Measurements from ENCODE around the gene LRRC74B. TPM values are rescaled to one million over a fixed set of nuclear protein-coding genes. Genes with fewer than 3 reads are reported as not detected.

Gene LRRC74B
- total RNA-seq, 4 donors from 2014 or later, result not detected

GRCh38 chr22:21103633-21104032, 57.9 kb downstream of the LRRC74B start:
- Histone ChIP-seq H3K4me1 (no peaks in the 10 kb centered on the region), H3K4me3 (no peak overlapping the region), H3K36me3 (no peaks in the 10 kb centered on the region), H3K27me3 (no peaks in the 10 kb centered on the region), H3K27ac (no peak overlapping the region), H3K9me3 (no peaks in the 10 kb centered on the region)
- DNase-seq, result no peak
- TF ChIP-seq POLR2A (IDR thresholded peaks at IDR 0.05), result no peak
- TF ChIP-seq, protein P1, sequence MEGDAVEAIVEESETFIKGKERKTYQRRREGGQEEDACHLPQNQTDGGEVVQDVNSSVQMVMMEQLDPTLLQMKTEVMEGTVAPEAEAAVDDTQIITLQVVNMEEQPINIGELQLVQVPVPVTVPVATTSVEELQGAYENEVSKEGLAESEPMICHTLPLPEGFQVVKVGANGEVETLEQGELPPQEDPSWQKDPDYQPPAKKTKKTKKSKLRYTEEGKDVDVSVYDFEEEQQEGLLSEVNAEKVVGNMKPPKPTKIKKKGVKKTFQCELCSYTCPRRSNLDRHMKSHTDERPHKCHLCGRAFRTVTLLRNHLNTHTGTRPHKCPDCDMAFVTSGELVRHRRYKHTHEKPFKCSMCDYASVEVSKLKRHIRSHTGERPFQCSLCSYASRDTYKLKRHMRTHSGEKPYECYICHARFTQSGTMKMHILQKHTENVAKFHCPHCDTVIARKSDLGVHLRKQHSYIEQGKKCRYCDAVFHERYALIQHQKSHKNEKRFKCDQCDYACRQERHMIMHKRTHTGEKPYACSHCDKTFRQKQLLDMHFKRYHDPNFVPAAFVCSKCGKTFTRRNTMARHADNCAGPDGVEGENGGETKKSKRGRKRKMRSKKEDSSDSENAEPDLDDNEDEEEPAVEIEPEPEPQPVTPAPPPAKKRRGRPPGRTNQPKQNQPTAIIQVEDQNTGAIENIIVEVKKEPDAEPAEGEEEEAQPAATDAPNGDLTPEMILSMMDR (IDR thresholded peaks at IDR 0.05), result no peak

GRCh38 chr22:21104126-21104691, 58.5 kb downstream of the LRRC74B start:
- H3K27ac ChIP-seq, result no peak overlapping the region
- H3K27me3 ChIP-seq, result no peaks in the 10 kb centered on the region
- no peaks in the 10 kb centered on the region for H3K9me3 ChIP-seq
- no peaks in the 10 kb centered on the region for H3K4me1 ChIP-seq
- DNase-seq, result no peak
- H3K4me3 ChIP-seq, result no peak overlapping the region
- TF ChIP-seq POLR2A (IDR thresholded peaks at IDR 0.05), result no peak
- TF ChIP-seq, protein P1 (IDR thresholded peaks at IDR 0.05), result no peak
- no peaks in the 10 kb centered on the region for H3K36me3 ChIP-seq

GRCh38 chr22:21105294-21105693, 59.5 kb downstream of the LRRC74B start:
- Histone ChIP-seq H3K36me3 (no peaks in the 10 kb centered on the region), H3K27me3 (no peaks in the 10 kb centered on the region), H3K9me3 (no peaks in the 10 kb centered on the region), H3K4me3 (no peak overlapping the region), H3K4me1 (no peaks in the 10 kb centered on the region), H3K27ac (no peak overlapping the region)
- TF ChIP-seq, protein P1 (IDR thresholded peaks at IDR 0.05), result no peak
- TF ChIP-seq POLR2A (IDR thresholded peaks at IDR 0.05), result no peak
- no peak for DNase-seq

GRCh38 chr22:21106000-21106399, 60.3 kb downstream of the LRRC74B start:
- no peak for TF ChIP-seq POLR2A (IDR thresholded peaks at IDR 0.05)
- TF ChIP-seq, protein P1 (IDR thresholded peaks at IDR 0.05), result no peak
- no peaks in the 10 kb centered on the region for H3K36me3 ChIP-seq
- DNase-seq, result no peak

GRCh38 chr22:21108379-21109115, 62.8 kb downstream of the LRRC74B start:
- Histone ChIP-seq H3K9me3 (no peaks in the 10 kb centered on the region), H3K36me3 (no peaks in the 10 kb centered on the region), H3K4me3 (no peak overlapping the region), H3K4me1 (no peaks in the 10 kb centered on the region), H3K27me3 (no peaks in the 10 kb centered on the region), H3K27ac (no peak overlapping the region)
- TF ChIP-seq, protein P1 (IDR thresholded peaks at IDR 0.05), result no peak
- TF ChIP-seq POLR2A (IDR thresholded peaks at IDR 0.05), result no peak
- DNase-seq, result no peak

More at GRCh38 chr22:21106000-21106399, 60.3 kb downstream of the LRRC74B start:
- H3K4me1 ChIP-seq, result no peaks in the 10 kb centered on the region
- no peaks in the 10 kb centered on the region for H3K9me3 ChIP-seq
- no peak overlapping the region for H3K4me3 ChIP-seq
- no peak overlapping the region for H3K27ac ChIP-seq
- no peaks in the 10 kb centered on the region for H3K27me3 ChIP-seq

Small RNA genes lying within 50 kb of the gene (small RNA-seq; reads per million reads assigned to genes)
- gene MIR649, result 0 reads per million in 2 donors

Other genes with a start within 250 kb of the LRRC74B start
- 100 to 1,000 TPM in 3 of 4 donors, 10 to 100 TPM in 1; 99.7 to 184 (median 161) TPM for gene PI4KA, start 187.1 kb upstream of the LRRC74B start, total RNA-seq
- 10 to 100 TPM; 13.2 to 21.5 (median 18.3) TPM for gene SNAP29, start 186.9 kb upstream of the LRRC74B start, total RNA-seq
- 10 to 100 TPM; 39.6 to 58.8 (median 58.2) TPM for gene CRKL, start 128.5 kb upstream of the LRRC74B start, total RNA-seq
- 10 to 100 TPM in 3 of 4 donors, 1 to 10 TPM in 1; 9.5 to 21.9 (median 11.7) TPM for gene AIFM3, start 78.7 kb upstream of the LRRC74B start, total RNA-seq
- 100 to 1,000 TPM in 1 of 4 donors, 10 to 100 TPM in 3; 65.5 to 144 (median 88.5) TPM for gene LZTR1, start 63.6 kb upstream of the LRRC74B start, total RNA-seq
- 10 to 100 TPM; 19.8 to 54.7 (median 29.5) TPM for gene THAP7, start 43.8 kb upstream of the LRRC74B start, total RNA-seq
- gene P2RX6, start 30.8 kb upstream of the LRRC74B start, total RNA-seq, result 1 to 10 TPM in 2 of 4 donors, not detected in 2; 1.7 to 2.0 TPM
- gene SLC7A4, start 13.4 kb upstream of the LRRC74B start, total RNA-seq, result 1 to 10 TPM in 3 of 4 donors, under 1 TPM in 1; 0.40 to 3.7 (median 2.2) TPM